Esophagus muscularis mucosa (tissue), 3 donors: ENCODE measurements around the gene NIT2.

Source experiments
- CTCF ChIP-seq, 3 experiments: fragments of 200-600 bp in 2 of 3; fragments of 450-650 bp in 1 of 3; sonication (generic) in 2 of 3; IDR thresholded peaks; one replicate each; pipeline ENCODE4 v1.5.1; 2017 to 2019; ENCODE audit warnings: antibody characterized with exemption in 3 of 3, mild to moderate bottlenecking in 2 of 3, moderate library complexity in 1 of 3
- POLR2AphosphoS5 ChIP-seq, 2 donors: sonication (generic); formaldehyde crosslinking; IDR thresholded peaks; one replicate each; pipeline ENCODE4 v1.6.1; 2017; ENCODE audit warnings: antibody characterized with exemption in 2 of 2

DNA sequence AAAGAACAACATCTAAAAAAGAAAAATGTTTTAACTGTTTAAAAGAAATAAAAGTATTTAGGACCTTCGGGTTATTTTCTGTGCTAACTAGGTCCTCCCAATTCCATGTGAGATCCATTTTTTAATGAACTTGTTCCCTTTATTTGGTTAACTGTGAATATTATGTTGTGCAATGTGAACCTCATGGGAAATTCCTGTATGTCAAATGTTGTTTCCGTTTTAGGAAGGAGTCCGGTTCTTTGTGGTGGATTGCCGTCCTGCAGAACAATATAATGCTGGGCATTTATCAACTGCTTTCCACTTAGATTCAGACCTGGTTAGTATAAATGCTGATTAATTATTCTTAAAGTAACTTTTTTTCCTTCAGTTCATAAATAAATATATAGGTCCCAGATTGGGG, 35.5 kb upstream of the NIT2 start:
- TF ChIP-seq POLR2AphosphoS5 (IDR thresholded peaks at IDR 0.05) (no peak), CTCF (IDR thresholded peaks at IDR 0.05) (no peak)
